Heart left ventricle (tissue), 16 donors: ENCODE data around the gene CNTN4. TPM values are rescaled to one million over a fixed set of nuclear protein-coding genes. Genes with fewer than 3 reads are reported as not detected.
A peak's percentile ranks its signal among the peaks of the same experiment; 100 is the strongest.

Experiments
- ATAC-seq, 4 donors: fragments of 200-7000 bp; cut with Tn5 transposase; one replicate each; pipeline ENCODE4 v1.9.1; 2020 to 2022; ENCODE audit warnings: moderate library complexity in 4 of 4, mild to moderate bottlenecking in 3 of 4, moderate number of reproducible peaks in 1 of 4
- DNase-seq, 5 donors: peaks; one replicate each; pipeline ENCODE4 v3.0.0-alpha.2; 2020
- H3K27ac ChIP-seq, 12 donors: fragments of 200-600 bp; sonication (generic) in 4 of 12; one replicate each; pipeline versions ENCODE4 v1.5.0 to v1.8.0; 2016 to 2022; ENCODE audit warnings: mild to moderate bottlenecking in 2 of 12
- H3K27me3 ChIP-seq, 9 donors: fragments of 200-600 bp; sonication (generic) in 2 of 9; one replicate each; pipeline versions ENCODE4 v1.5.1 to v1.8.0; 2016 to 2022; ENCODE audit warnings: mild to moderate bottlenecking in 3 of 9
- H3K36me3 ChIP-seq, 9 donors: fragments of 200-600 bp; sonication (generic) in 2 of 9; one replicate each; pipeline versions ENCODE4 v1.5.0 to v1.8.0; 2018 to 2022; ENCODE audit warnings: mild to moderate bottlenecking in 2 of 9
- H3K4me1 ChIP-seq, 12 donors: fragments of 200-600 bp; sonication (generic) in 4 of 12; one replicate each; pipeline versions ENCODE4 v1.5.0 to v1.8.0; 2016 to 2022; ENCODE audit warnings: mild to moderate bottlenecking in 3 of 12
- H3K4me3 ChIP-seq, 12 donors: fragments of 200-600 bp; sonication (generic) in 4 of 12; one replicate each; pipeline versions ENCODE4 v1.5.0 to v1.8.0; 2017 to 2022; ENCODE audit warnings: mild to moderate bottlenecking in 9 of 12, moderate library complexity in 4 of 12
- H3K9me3 ChIP-seq, 12 donors: fragments of 200-600 bp; sonication (generic) in 4 of 12; one replicate each; pipeline versions ENCODE4 v1.5.0 to v1.8.0; 2016 to 2022; ENCODE audit warnings: mild to moderate bottlenecking in 1 of 12
- POLR2A ChIP-seq, 2 donors: fragments of 450-650 bp; IDR thresholded peaks; one replicate each; pipeline ENCODE4 v1.6.1; 2017; ENCODE audit warnings: antibody characterized with exemption in 2 of 2, mild to moderate bottlenecking in 2 of 2, moderate library complexity in 2 of 2
- WGBS, 4 donors: extraction: QIAGEN DNeasy Blood & Tissue Kit in 2 of 4; methylation state at CpG; one replicate each; pipeline versions ENCODE4 v1.1.5 to v1.1.7; 2013 to 2018; 5-methylcytosine and 5-hydroxymethylcytosine counted together
- intact Hi-C, 10 donors: fragments of 100-400 bp; cut with DNase I; formaldehyde crosslinking; loops; one replicate each; pipeline versions ENCODE4 v1.11.1 to v1.14.2; 2022
- polyA plus RNA-seq, 2 donors: library from polyadenylated mRNA; stranded (reverse); fragments of 200-250 nt; gene quantifications; one replicate each; pipeline ENCODE4 v1.2.3, GENCODE V29; 2013
- total RNA-seq, 9 donors: library from RNA; depleted of rRNA in 2 of 9; stranded (reverse); fragments of >200 nt in 2 of 9; fragmentation: NEBNext Ultra II Directional in 3 of 9; extraction: Animal tissue kit (Norgen Biotek cat#: 25700) in 3 of 9; gene quantifications; one replicate each; pipeline versions ENCODE4 v1.1.0 to v1.2.4, GENCODE V29; 2016 to 2023
- TF ChIP-seq, protein P1 (sequence below), 12 donors: fragments of 200-600 bp; sonication (generic) in 4 of 12; IDR thresholded peaks; one replicate each; pipeline versions ENCODE4 v1.5.0 to v1.8.0; 2018 to 2022; ENCODE audit warnings: antibody characterized with exemption in 12 of 12, mild to moderate bottlenecking in 5 of 12
- donor health status: ischemic (EF 13 %, LVEDD 7.1; RV severe dilation, severe dysfunction).
- donor health status: healthy with polysubstance abuse.
- donor health status: DM: no; HTN: yes; CAD: no.
- donor health status: DM: no; HTN: no; CAD: no.
- donor health status: ischemic (EF 25% LVEDD 6.9; RV normal size, moderate dysfunction).
- donor health status: ischemic (EF 25% LVEDD 5.7; RV mildly dilated, moderate dysfunction).
- donor health status: healthy.
- donor health status: DM: yes; HTN: yes; CAD: no.
- donor health status: ischemic (EF 35%, LVEDD 5.7; RV mildly dilated, moderate dysfunction).
- donor health status: nonischemic (EF 11% LVEDD 7.7; RV severe dilation, severe dysfunction).
- donor health status: DM: yes; HTN: yes; CAD: no.
- donor health status: PGD.
- donor health status: ischemic (EF 29% LVEDD 5.4; RV normal size, mild dysfunction).
- donor health status: nonischemic (EF 23%, LVEDD 6.1; RV moderate dilation, normal function).

CNTN4 gene
- total and polyA plus RNA-seq, 11 donors = 0.30 to 6.7 (median 1.2) TPM

GRCh38 chr3:3038201-3038991 lies 939.7 kb downstream of the CNTN4 start:
- H3K27me3 ChIP-seq = no peaks in the 10 kb centered on the region
- DNase-seq (peak in 3 of 5 donors; percentile 7 to 48 (median 22)), ATAC-seq (peak; percentile 24 to 70 (median 28))
- no peak overlapping the region for H3K27ac ChIP-seq
- WGBS, 4 donors = 66 to 75% (median 72%) methylated on average over 25 of the region's 25 CpGs
- H3K36me3 ChIP-seq = no peaks in the 10 kb centered on the region
- H3K4me3 ChIP-seq = peak overlapping the region in 1 of 12 donors; percentile 6
- no peaks in the 10 kb centered on the region for H3K4me1 ChIP-seq
- intact Hi-C loops = no loop called here
- no peaks in the 10 kb centered on the region for H3K9me3 ChIP-seq
- TF ChIP-seq, protein P1, sequence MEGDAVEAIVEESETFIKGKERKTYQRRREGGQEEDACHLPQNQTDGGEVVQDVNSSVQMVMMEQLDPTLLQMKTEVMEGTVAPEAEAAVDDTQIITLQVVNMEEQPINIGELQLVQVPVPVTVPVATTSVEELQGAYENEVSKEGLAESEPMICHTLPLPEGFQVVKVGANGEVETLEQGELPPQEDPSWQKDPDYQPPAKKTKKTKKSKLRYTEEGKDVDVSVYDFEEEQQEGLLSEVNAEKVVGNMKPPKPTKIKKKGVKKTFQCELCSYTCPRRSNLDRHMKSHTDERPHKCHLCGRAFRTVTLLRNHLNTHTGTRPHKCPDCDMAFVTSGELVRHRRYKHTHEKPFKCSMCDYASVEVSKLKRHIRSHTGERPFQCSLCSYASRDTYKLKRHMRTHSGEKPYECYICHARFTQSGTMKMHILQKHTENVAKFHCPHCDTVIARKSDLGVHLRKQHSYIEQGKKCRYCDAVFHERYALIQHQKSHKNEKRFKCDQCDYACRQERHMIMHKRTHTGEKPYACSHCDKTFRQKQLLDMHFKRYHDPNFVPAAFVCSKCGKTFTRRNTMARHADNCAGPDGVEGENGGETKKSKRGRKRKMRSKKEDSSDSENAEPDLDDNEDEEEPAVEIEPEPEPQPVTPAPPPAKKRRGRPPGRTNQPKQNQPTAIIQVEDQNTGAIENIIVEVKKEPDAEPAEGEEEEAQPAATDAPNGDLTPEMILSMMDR (IDR thresholded peaks at IDR 0.05) = no peak
- TF ChIP-seq POLR2A (IDR thresholded peaks at IDR 0.05) = no peak

DNA sequence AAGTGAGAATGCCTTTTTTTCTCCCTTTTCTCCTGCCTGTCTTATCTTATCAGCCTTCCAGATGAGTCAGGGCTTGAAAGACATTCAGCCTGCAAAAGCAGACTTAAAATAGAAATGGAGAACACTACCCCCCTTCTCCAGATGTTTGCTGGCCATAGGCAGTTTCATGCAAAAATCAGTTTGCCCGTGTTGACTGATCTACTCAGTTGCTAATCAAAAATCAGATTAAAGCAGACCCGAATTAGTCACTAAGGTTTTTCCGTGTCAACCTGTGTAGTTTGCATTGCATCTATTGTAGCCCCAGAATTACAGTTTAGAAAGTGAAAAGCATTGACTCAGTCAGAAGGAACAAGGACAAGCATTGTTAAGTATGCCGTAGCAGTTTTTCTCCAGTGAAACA lies 955.3 kb downstream of the CNTN4 start:
- TF ChIP-seq, protein P1 (IDR thresholded peaks at IDR 0.05) = no peak
- 11 to 32% (median 14%) methylated on average over 4 of the region's 4 CpGs for whole genome bisulfite sequencing, 4 donors
- intact Hi-C loops = no loop called here

GRCh38 chr3:3059645-3060044 lies 961.0 kb downstream of the CNTN4 start:
- Histone ChIP-seq H3K4me1 (no peaks in the 10 kb centered on the region), H3K9me3 (no peaks in the 10 kb centered on the region), H3K36me3 (no peaks in the 10 kb centered on the region), H3K4me3 (no peak overlapping the region), H3K27me3 (no peaks in the 10 kb centered on the region), H3K27ac (no peak overlapping the region)
- no peak for DNase-seq
- TF ChIP-seq POLR2A (IDR thresholded peaks at IDR 0.05) = no peak
- TF ChIP-seq, protein P1 (IDR thresholded peaks at IDR 0.05) = no peak
- WGBS, 4 donors = 65 to 79% (median 77%) methylated on average over 1 of the region's 1 CpG
- ATAC-seq = no peak
- intact Hi-C loops = no loop called here

More for the DNA sequence above, 955.3 kb downstream of the CNTN4 start:
- Histone ChIP-seq H3K4me1 (peaks cover 0 to 5% (median 1%) of the 10 kb centered on the region in 12 donors), H3K27me3 (peaks cover 0 to 2% (median 0%) of the 10 kb centered on the region in 9 donors), H3K36me3 (no peaks in the 10 kb centered on the region), H3K9me3 (no peaks in the 10 kb centered on the region), H3K27ac (no peak overlapping the region), H3K4me3 (peak overlapping the region in 1 of 12 donors; percentile 5)
- no peak for ATAC-seq
- DNase-seq = no peak

DNA sequence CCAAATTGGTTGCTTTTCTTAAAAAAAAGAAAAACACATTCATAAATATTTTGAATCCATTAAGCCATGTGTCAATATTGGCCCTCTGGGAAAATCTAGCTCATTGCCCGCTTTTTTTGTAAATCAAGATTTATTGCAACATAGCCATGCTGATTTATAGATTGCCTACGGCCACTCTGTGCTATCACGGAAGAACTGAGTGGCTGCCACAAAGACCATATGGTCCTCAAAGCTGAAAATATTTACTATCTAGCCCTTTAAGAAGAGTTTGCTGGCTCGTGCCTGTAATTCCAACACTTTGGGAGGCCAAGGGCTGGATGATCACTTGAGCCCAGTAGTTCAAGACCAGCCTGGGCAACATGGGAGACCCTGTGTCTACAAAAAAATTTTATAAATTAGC lies 965.6 kb downstream of the CNTN4 start:
- WGBS, 4 donors = 70 to 84% (median 77%) methylated on average over 4 of the region's 4 CpGs
- intact Hi-C loops = no loop called here
- Histone ChIP-seq H3K27ac (no peak overlapping the region), H3K9me3 (no peaks in the 10 kb centered on the region), H3K4me1 (no peaks in the 10 kb centered on the region), H3K27me3 (no peaks in the 10 kb centered on the region), H3K36me3 (no peaks in the 10 kb centered on the region), H3K4me3 (no peak overlapping the region)
- no peak for TF ChIP-seq POLR2A (IDR thresholded peaks at IDR 0.05)
- TF ChIP-seq, protein P1 (IDR thresholded peaks at IDR 0.05) = no peak
- DNase-seq (no peak), ATAC-seq (no peak)
